Measurements from ENCODE around the gene FGD3.
"Not testable (repeated sequence)": the region's sequence is repeated elsewhere in the genome, so short reads cannot be mapped to it uniquely, and the experiment has no call there.

Gene FGD3

GRCh38 chr9:92974761-92975755 is 27.7 kb downstream of the FGD3 start:
- no peak for DNase-seq (ENCODE audit: low read depth)

- DNase-seq (ENCODE audit: low read depth): no peak
Observed at GRCh38 chr9:92976431-92976830, 29.1 kb downstream of the FGD3 start.

- no peak for DNase-seq (ENCODE audit: low read depth)
Observed at GRCh38 chr9:92977279-92977678, 30.0 kb downstream of the FGD3 start.

GRCh38 chr9:92978345-92978875 is 31.1 kb downstream of the FGD3 start:
- no peak for DNase-seq (ENCODE audit: low read depth)

GRCh38 chr9:92979283-92980056 is 32.1 kb downstream of the FGD3 start:
- no peak for DNase-seq (ENCODE audit: low read depth)

- no peak for DNase-seq (ENCODE audit: low read depth)
Observed at GRCh38 chr9:92980085-92980745, 32.9 kb downstream of the FGD3 start.

- no peak for DNase-seq (ENCODE audit: low read depth)
Observed at GRCh38 chr9:92982130-92982529, 34.8 kb downstream of the FGD3 start.

- no peak for DNase-seq (ENCODE audit: low read depth)
Observed at GRCh38 chr9:92983984-92984589, 36.8 kb downstream of the FGD3 start.

- DNase-seq (ENCODE audit: low read depth): no peak
Observed at GRCh38 chr9:92984976-92985375, 37.7 kb downstream of the FGD3 start.

- no peak for DNase-seq (ENCODE audit: low read depth)
Observed at GRCh38 chr9:92986176-92987119, 39.1 kb downstream of the FGD3 start.

- no peak for DNase-seq (ENCODE audit: low read depth)
Observed at GRCh38 chr9:92988215-92988768, 41.0 kb downstream of the FGD3 start.

GRCh38 chr9:92989561-92989960 is 42.2 kb downstream of the FGD3 start:
- DNase-seq (ENCODE audit: low read depth): no peak

- no peak for DNase-seq (ENCODE audit: low read depth)
Observed at GRCh38 chr9:92990461-92990860, 43.1 kb downstream of the FGD3 start.

GRCh38 chr9:92992549-92992948 is 45.2 kb downstream of the FGD3 start:
- no peak for DNase-seq (ENCODE audit: low read depth)

GRCh38 chr9:92998871-92999270 is 51.5 kb downstream of the FGD3 start:
- DNase-seq (ENCODE audit: low read depth): not testable (repeated sequence)

GRCh38 chr9:93001031-93001430 is 53.7 kb downstream of the FGD3 start:
- no peak for DNase-seq (ENCODE audit: low read depth)

- DNase-seq (ENCODE audit: low read depth): no peak
Observed at GRCh38 chr9:93002700-93003099, 55.4 kb downstream of the FGD3 start.

- peak; percentile 9 for DNase-seq (ENCODE audit: low read depth)
Observed at GRCh38 chr9:93003552-93004407, 56.5 kb downstream of the FGD3 start.

- no peak for DNase-seq (ENCODE audit: low read depth)
Observed at GRCh38 chr9:93004561-93004960, 57.2 kb downstream of the FGD3 start.

Measured in fibroblast of the conjunctiva (primary cell).